ENCODE measurements around the gene MPI.

Gene MPI

DNA sequence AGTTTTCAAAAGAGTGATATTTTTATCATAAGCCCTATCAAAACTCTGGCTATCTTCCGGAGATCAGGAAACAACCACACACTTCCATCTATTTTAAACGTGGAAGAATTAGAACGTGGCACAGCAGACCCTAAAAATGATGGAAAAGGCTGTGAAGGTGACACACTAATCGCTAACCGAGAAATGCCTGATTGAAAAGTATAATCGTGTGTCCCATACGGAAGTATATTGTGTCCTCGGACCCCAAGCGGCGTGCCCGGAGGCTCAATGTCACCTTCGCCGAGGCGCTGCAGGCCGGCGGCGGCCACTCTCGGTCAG lies 47.4 kb downstream of the MPI start:
- POLR2A ChIA-PET = interaction anchor here (1.0 to 5.2 kb wide), 10 partner anchors 13 to 177 kb away, joined by 3 to 48 read pairs (median 6); partner anchors contain the start of genes FAM219B, PPCDC, RPP25 and SCAMP5
- peak; percentile 23 for DNase-seq (ENCODE audit: extremely low spot score)
- CTCF ChIA-PET = no interaction called here
- TF ChIP-seq ZNF384 (IDR thresholded peaks at IDR 0.05) = no peak
- TF ChIP-seq L3MBTL2 (conservative IDR thresholded peaks at IDR 0.05) = 0 out of 2 replicates have a peak, but pooled peaks have one; percentile 33

DNA sequence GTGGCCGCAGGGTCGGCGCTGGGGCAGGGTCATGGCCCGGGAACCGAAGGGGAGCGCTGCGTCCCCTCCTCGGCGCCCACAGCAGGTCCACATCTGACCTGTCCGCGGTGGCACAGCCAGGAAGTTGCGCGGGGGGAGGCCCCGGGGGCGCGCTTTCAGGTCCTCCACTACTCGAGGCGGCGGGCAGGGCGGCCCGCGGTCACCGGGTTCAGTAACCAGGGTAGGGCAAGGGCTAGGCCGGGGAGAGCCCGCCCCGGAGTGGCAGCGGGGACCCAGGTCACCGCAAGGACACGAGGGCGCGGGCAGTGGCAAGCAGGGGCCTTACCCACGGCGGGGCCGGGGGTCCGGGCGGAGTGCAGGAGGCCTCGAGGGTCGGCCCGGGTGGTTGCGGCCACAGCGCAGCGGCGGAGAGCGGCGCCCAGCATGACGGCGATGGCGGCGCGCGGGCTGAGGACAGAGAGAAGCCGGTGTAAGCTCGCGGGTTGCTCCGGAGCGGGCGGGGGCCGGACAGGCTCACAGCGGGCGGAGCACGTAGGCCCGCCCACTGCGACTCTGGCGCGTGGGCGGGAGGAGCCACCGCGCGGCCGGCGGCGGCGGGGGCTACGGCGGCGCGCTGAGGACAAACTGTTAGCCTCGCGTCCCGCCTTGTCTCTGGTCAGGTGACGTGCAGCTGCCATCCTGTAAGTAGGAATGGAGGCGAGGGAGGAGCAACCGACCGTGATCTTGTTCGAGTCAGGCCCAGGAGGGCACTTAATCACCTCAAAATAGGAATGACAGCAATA lies 47.9 kb downstream of the MPI start, which contains the start of gene COX5A:
COX5A (minus strand) TSS at position 484 of the 782 bp plus-strand sequence; CDS start at position 425, 59 bp downstream.
- TF ChIP-seq ARNT (IDR thresholded peaks at IDR 0.05) = no peak
- no peak for TF ChIP-seq FOXA1 (IDR thresholded peaks at IDR 0.05)
- TF ChIP-seq, protein P1, sequence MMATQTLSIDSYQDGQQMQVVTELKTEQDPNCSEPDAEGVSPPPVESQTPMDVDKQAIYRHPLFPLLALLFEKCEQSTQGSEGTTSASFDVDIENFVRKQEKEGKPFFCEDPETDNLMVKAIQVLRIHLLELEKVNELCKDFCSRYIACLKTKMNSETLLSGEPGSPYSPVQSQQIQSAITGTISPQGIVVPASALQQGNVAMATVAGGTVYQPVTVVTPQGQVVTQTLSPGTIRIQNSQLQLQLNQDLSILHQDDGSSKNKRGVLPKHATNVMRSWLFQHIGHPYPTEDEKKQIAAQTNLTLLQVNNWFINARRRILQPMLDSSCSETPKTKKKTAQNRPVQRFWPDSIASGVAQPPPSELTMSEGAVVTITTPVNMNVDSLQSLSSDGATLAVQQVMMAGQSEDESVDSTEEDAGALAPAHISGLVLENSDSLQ (IDR thresholded peaks at IDR 0.05) = peak; percentile 91
- no peak for TF ChIP-seq BHLHE40 (IDR thresholded peaks at IDR 0.05; ENCODE audit: borderline replicate concordance)
- TF ChIP-seq SUZ12 (IDR thresholded peaks at IDR 0.05) = no peak
- no peak; the same call in 1 of the 2 replicates for TF ChIP-seq HDGF (IDR thresholded peaks at IDR 0.05; ENCODE audit: borderline replicate concordance)
- no peak; the same call in 1 of the 2 replicates for TF ChIP-seq L3MBTL2 (conservative IDR thresholded peaks at IDR 0.05)
- TF ChIP-seq LEF1 (IDR thresholded peaks at IDR 0.05; ENCODE audit: borderline replicate concordance) = no peak
- TF ChIP-seq ELF4 (IDR thresholded peaks at IDR 0.05) = no peak
- no peak for TF ChIP-seq TARDBP (IDR thresholded peaks at IDR 0.05)
- no peak for TF ChIP-seq FOXK2 (IDR thresholded peaks at IDR 0.05)
- peak; percentile 79; the same call in 1 of the 2 replicates for TF ChIP-seq FOXM1 (IDR thresholded peaks at IDR 0.05; ENCODE audit: borderline replicate concordance)
- no peak for TF ChIP-seq SP1 (IDR thresholded peaks at IDR 0.05)
- TF ChIP-seq NFRKB (IDR thresholded peaks at IDR 0.05) = no peak
- no peak for TF ChIP-seq CTBP1 (IDR thresholded peaks at IDR 0.05; ENCODE audit: borderline replicate concordance)
- no peak for TF ChIP-seq ZNF384 (IDR thresholded peaks at IDR 0.05)
- POLR2A ChIA-PET = interaction anchor here (0.6 to 2.3 kb wide), 24 partner anchors 9 to 178 kb away, joined by 3 to 48 read pairs (median 4); partner anchors contain the start of genes FAM219B, MPI, PPCDC and RPP25
- peak; percentile 95 for DNase-seq (ENCODE audit: extremely low spot score)
- CTCF ChIA-PET = interaction anchor here (0.6 kb wide), 1 partner anchor 23 kb away, joined by 3 read pairs; no protein-coding TSS in a partner anchor

DNA sequence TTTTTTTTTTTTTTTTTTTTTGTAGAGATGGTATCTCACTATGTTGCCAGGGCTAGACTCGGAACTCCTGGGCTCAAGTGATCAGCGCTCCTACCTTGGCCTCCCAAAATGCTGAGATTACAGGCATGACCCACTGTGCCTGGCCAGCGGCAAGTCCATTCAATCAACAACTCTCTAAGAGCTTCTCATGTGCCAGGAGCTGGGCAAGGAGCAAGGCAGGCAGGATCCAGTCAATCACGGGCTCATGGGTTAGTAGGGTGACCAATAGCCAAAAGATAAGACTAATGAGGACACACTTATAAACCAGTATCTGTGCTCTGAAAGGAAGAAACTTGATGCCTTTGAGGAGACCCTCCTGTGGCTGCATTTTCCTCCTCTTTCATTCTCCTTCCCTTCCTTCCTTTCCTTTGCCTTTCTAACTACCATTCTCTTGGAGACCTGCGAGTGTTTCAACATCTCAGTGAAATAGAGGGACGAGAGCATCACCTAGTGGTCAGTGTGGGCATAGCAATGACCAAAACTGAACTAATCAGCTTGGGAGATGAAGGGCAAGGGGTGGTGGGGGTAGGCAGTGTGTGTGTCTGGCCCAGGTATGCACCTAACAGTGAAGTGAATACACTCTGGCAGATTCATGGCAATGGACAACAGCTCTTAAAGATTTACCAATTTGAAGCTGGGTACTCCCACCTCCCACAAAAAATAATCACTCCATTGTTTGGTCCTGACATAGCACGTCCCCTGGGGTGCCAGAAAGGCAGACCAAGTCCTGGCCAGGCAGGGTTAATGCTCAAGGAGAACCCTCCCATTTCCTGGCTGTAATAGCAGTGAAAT lies 60.5 kb downstream of the MPI start:
- DNase-seq (ENCODE audit: extremely low spot score) = peak; percentile 82
- ChIA-PET POLR2A (interaction anchor here (0.5 to 3.2 kb wide), 8 partner anchors 8 to 60 kb away, joined by 3 to 15 read pairs (median 5); partner anchors contain the start of genes COX5A, FAM219B and MPI), CTCF (interaction anchor here (0.6 to 2.6 kb wide), 20 partner anchors 9 to 357 kb away, joined by 3 to 24 read pairs (median 4); partner anchors contain the start of genes CSK, FAM219B and SCAMP5)
- no peak for TF ChIP-seq FOXM1 (IDR thresholded peaks at IDR 0.05; ENCODE audit: borderline replicate concordance)
- no peak for TF ChIP-seq ZNF384 (IDR thresholded peaks at IDR 0.05)

DNA sequence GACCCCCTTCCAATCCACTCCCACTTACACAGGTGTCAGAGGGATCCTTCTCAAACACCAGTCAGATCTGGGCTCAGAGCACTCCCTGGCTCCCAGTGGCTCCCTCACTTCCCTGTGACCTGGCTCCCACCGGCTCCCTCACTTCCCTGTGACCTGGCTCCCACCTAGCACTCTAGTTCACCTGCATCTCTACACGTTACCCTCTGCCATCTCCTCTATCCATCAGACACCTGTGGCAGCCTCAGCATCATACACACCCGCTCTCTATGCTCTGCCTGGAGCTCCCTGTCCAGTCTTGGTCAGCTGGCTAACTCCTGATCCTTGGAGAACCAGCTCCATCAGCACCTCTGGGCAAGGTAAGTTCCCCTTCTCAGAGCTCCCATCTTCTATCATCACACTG lies 61.2 kb downstream of the MPI start:
- TF ChIP-seq NFRKB (IDR thresholded peaks at IDR 0.05) (no peak), ARNT (IDR thresholded peaks at IDR 0.05) (no peak), CTBP1 (IDR thresholded peaks at IDR 0.05; ENCODE audit: borderline replicate concordance) (no peak), SUZ12 (IDR thresholded peaks at IDR 0.05) (no peak), FOXK2 (IDR thresholded peaks at IDR 0.05) (no peak), FOXA1 (IDR thresholded peaks at IDR 0.05) (no peak), LEF1 (IDR thresholded peaks at IDR 0.05; ENCODE audit: borderline replicate concordance) (no peak), SP1 (IDR thresholded peaks at IDR 0.05) (no peak), L3MBTL2 (conservative IDR thresholded peaks at IDR 0.05) (no peak), TARDBP (IDR thresholded peaks at IDR 0.05) (no peak), BHLHE40 (IDR thresholded peaks at IDR 0.05; ENCODE audit: borderline replicate concordance) (no peak), ELF4 (IDR thresholded peaks at IDR 0.05) (no peak)
- TF ChIP-seq, protein P1 (IDR thresholded peaks at IDR 0.05) = no peak
- ChIA-PET CTCF (interaction anchor here (0.6 to 2.6 kb wide), 19 partner anchors 10 to 357 kb away, joined by 3 to 24 read pairs (median 4); partner anchors contain the start of genes CSK, FAM219B, SCAMP5 and ULK3), POLR2A (interaction anchor here (0.5 to 3.2 kb wide), 10 partner anchors 8 to 180 kb away, joined by 3 to 15 read pairs (median 4); partner anchors contain the start of genes COX5A, FAM219B and MPI)

More for the DNA sequence above, 61.2 kb downstream of the MPI start:
- no peak for DNase-seq (ENCODE audit: extremely low spot score)

Measured in HEK293T (cell line).